CD4-positive, CD25-positive, alpha-beta regulatory T cell (primary cell): Measurements from ENCODE around the gene KATNB1. TPM values are rescaled to one million over a fixed set of nuclear protein-coding genes. Genes with fewer than 3 reads are reported as not detected.
"Not testable (repeated sequence)": the region's sequence is repeated elsewhere in the genome, so short reads cannot be mapped to it uniquely, and the experiment has no call there.

Experiments
- ATAC-seq, 2 donors: fragments of 150-1000 bp; cut with Tn5 transposase; one replicate each; pipeline ENCODE4 v1.10.0; 2021; ENCODE audit warnings: low read depth in 2 of 2, moderate number of reproducible peaks in 2 of 2, moderate library complexity in 1 of 2
- DNase-seq, 3 donors: peaks; one replicate each; pipeline versions ENCODE4 v3.0.0 to v3.0.0-alpha.2; 2012 to 2022; ENCODE audit warnings: mixed read lengths in 1 of 3
- H3K27ac ChIP-seq: one replicate; pipeline ENCODE4 v1.7.0; 2013; ENCODE audit warnings: mild to moderate bottlenecking, low read length; ENCODE audit not compliant: insufficient read depth, poor library complexity, severe bottlenecking
- H3K27me3 ChIP-seq: one replicate; pipeline ENCODE4 v1.7.0; 2013; ENCODE audit warnings: low read length; ENCODE audit not compliant: control insufficient read depth, insufficient read depth
- H3K36me3 ChIP-seq: one replicate; pipeline ENCODE4 v1.7.0; 2013; ENCODE audit warnings: mild to moderate bottlenecking, low read length, moderate library complexity; ENCODE audit not compliant: control insufficient read depth, insufficient read depth
- H3K4me1 ChIP-seq: 2 replicates; pipeline ENCODE4 v1.7.0; 2013; ENCODE audit warnings: mild to moderate bottlenecking, low read length; ENCODE audit not compliant: insufficient read depth, control insufficient read depth, poor library complexity, severe bottlenecking
- H3K4me3 ChIP-seq: one replicate; pipeline ENCODE4 v1.7.0; 2013; ENCODE audit warnings: low read depth, mild to moderate bottlenecking, low read length, moderate library complexity
- H3K9me3 ChIP-seq, 2 experiments: 1 replicate in 1 of 2; 2 replicates in 1 of 2; pipeline ENCODE4 v1.7.0; 2013; ENCODE audit warnings: low read length in 2 of 2, mild to moderate bottlenecking in 1 of 2, moderate library complexity in 1 of 2; ENCODE audit not compliant: control insufficient read depth in 2 of 2
- H3K27ac Mint-ChIP-seq, 3 donors: one replicate each; pipeline ENCODE4 v1.8.0; 2020 to 2022; ENCODE audit warnings: mild to moderate bottlenecking in 3 of 3, mixed read lengths in 3 of 3, moderate library complexity in 2 of 3
- H3K27me3 Mint-ChIP-seq: one replicate; pipeline ENCODE4 v1.8.0; 2022; ENCODE audit warnings: mild to moderate bottlenecking, mixed read lengths
- H3K36me3 Mint-ChIP-seq: one replicate; pipeline ENCODE4 v1.8.0; 2020; ENCODE audit warnings: mixed read lengths
- H3K4me1 Mint-ChIP-seq, 4 donors: one replicate each; pipeline ENCODE4 v1.8.0; 2020 to 2022; ENCODE audit warnings: mixed read lengths in 4 of 4, mild to moderate bottlenecking in 1 of 4
- H3K4me3 Mint-ChIP-seq, 4 donors: one replicate each; pipeline ENCODE4 v1.8.0; 2020 to 2022; ENCODE audit warnings: mild to moderate bottlenecking in 4 of 4, mixed read lengths in 4 of 4, moderate library complexity in 3 of 4
- H3K9me3 Mint-ChIP-seq, 7 donors: one replicate each; pipeline ENCODE4 v1.8.0; 2020 to 2022; ENCODE audit warnings: mixed read lengths in 7 of 7, mild to moderate bottlenecking in 3 of 7, moderate library complexity in 2 of 7
- polyA plus RNA-seq, 4 donors: library from polyadenylated mRNA; unstranded; fragments of 300-500 nt; fragmentation: Illumina TruSeq; gene quantifications; one replicate each; pipeline ENCODE4 v1.2.3, GENCODE V29; 2021
- total RNA-seq: library from RNA; stranded (reverse); gene quantifications from one replicate; pipeline ENCODE4 v1.2.3, GENCODE V29; 2022

KATNB1 gene
- total and polyA plus RNA-seq, 5 donors from 2014 or later, result 12.8 to 20.3 (median 17.5) TPM

GRCh38 chr16:57729182-57729484 lies 6.4 kb upstream of the KATNB1 start:
- H3K27me3 Mint-ChIP-seq, result no peaks in the 10 kb centered on the region
- Histone ChIP-seq H3K27me3 (no peaks in the 10 kb centered on the region), H3K36me3 (no peaks in the 10 kb centered on the region), H3K27ac (no peak overlapping the region), H3K4me3 (no peak overlapping the region), H3K9me3 (no peaks in the 10 kb centered on the region), H3K4me1 (peaks cover under 1% of the 10 kb centered on the region)
- no peak overlapping the region for H3K4me3 Mint-ChIP-seq
- DNase-seq (no peak), ATAC-seq (no peak)
- peaks cover 0 to 7% (median 0%) of the 10 kb centered on the region in 4 donors for H3K4me1 Mint-ChIP-seq
- H3K36me3 Mint-ChIP-seq, result peaks cover 9% of the 10 kb centered on the region
- H3K9me3 Mint-ChIP-seq, result peaks cover 0 to 6% (median 0%) of the 10 kb centered on the region in 7 donors
- H3K27ac Mint-ChIP-seq, result no peak overlapping the region

DNA sequence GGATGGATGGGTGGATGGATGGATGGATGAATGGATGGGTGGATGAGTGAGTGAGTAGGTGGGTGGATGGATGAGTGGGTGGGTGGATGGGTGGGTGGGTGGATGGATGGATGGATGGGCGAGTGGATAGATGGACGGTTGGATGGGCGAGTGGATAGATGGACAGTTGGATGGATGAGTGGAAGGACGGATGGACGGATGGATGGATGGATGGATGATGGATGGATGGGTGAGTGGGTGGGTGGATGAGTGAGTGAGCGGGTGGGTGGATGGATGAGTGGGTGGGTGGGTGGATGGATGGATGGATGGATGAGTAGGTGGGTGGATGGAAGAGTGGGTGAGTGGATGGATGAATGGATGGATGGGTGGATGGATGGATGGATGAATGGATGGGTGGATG lies 5.7 kb upstream of the KATNB1 start:
- not testable (repeated sequence) for H3K4me1 ChIP-seq, H3K27ac Mint-ChIP-seq, H3K27me3 ChIP-seq, H3K27me3 Mint-ChIP-seq, DNase-seq, H3K9me3 Mint-ChIP-seq, H3K27ac ChIP-seq, H3K9me3 ChIP-seq, ATAC-seq, H3K36me3 ChIP-seq, H3K36me3 Mint-ChIP-seq, H3K4me3 ChIP-seq, H3K4me3 Mint-ChIP-seq
- H3K4me1 Mint-ChIP-seq, result peaks cover 0 to 11% (median under 1%) of the 10 kb centered on the region in 4 donors

- no peak overlapping the region for H3K27ac Mint-ChIP-seq
- peaks cover 0 to 6% (median 0%) of the 10 kb centered on the region in 7 donors for H3K9me3 Mint-ChIP-seq
These were observed 4.5 kb upstream of the KATNB1 start for GRCh38 chr16:57730771-57731730.

GRCh38 chr16:57732037-57732436 lies 3.5 kb upstream of the KATNB1 start:
- Histone ChIP-seq H3K27me3 (no peaks in the 10 kb centered on the region), H3K9me3 (no peaks in the 10 kb centered on the region), H3K27ac (no peak overlapping the region), H3K4me1 (peaks cover 22% of the 10 kb centered on the region), H3K4me3 (no peak overlapping the region), H3K36me3 (no peaks in the 10 kb centered on the region)
- Mint-ChIP-seq H3K4me3 (peak overlapping the region in 1 of 4 donors; percentile 12), H3K4me1 (peaks cover 0 to 32% (median 13%) of the 10 kb centered on the region in 4 donors), H3K9me3 (peaks cover 0 to 6% (median 0%) of the 10 kb centered on the region in 7 donors), H3K36me3 (peaks cover 9% of the 10 kb centered on the region), H3K27ac (no peak overlapping the region), H3K27me3 (peaks cover 6% of the 10 kb centered on the region)
- DNase-seq, result no peak
- no peak for ATAC-seq

More at GRCh38 chr16:57730771-57731730, 4.5 kb upstream of the KATNB1 start:
- ATAC-seq, result no peak
- H3K4me3 Mint-ChIP-seq, result peak overlapping the region in 1 of 4 donors; percentile 50
- no peaks in the 10 kb centered on the region for H3K27me3 ChIP-seq
- H3K9me3 ChIP-seq, result no peaks in the 10 kb centered on the region
- peaks cover 6% of the 10 kb centered on the region for H3K27me3 Mint-ChIP-seq
- no peak for DNase-seq
- H3K4me1 Mint-ChIP-seq, result peaks cover 0 to 22% (median 5%) of the 10 kb centered on the region in 4 donors
- no peaks in the 10 kb centered on the region for H3K36me3 ChIP-seq
- H3K4me3 ChIP-seq, result no peak overlapping the region
- H3K4me1 ChIP-seq, result peaks cover 13% of the 10 kb centered on the region
- H3K36me3 Mint-ChIP-seq, result peaks cover 9% of the 10 kb centered on the region
- H3K27ac ChIP-seq, result no peak overlapping the region

DNA sequence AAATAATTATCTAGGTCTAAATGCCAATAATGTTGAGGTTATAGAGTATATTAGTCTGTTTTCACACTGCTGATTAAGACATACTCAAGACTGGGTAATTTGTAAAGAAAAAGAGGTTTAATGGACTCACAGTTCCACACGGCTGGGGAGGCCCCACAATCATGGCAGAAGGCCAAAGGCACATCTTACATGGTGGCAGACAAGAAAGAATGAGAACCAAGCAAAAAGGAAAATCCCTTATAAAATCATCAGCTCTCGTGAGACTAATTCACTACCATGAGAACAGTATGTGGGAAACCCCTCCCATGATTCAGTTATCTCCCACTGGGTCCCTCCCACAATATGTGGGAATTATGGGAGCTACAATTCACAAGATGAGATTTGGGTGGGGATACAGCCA lies 2.9 kb upstream of the KATNB1 start:
- Histone ChIP-seq H3K9me3 (no peaks in the 10 kb centered on the region), H3K27me3 (no peaks in the 10 kb centered on the region), H3K36me3 (no peaks in the 10 kb centered on the region), H3K4me1 (peaks cover 23% of the 10 kb centered on the region), H3K4me3 (no peak overlapping the region), H3K27ac (no peak overlapping the region)
- H3K4me1 Mint-ChIP-seq, result peaks cover 0 to 38% (median 16%) of the 10 kb centered on the region in 4 donors
- H3K27ac Mint-ChIP-seq, result no peak overlapping the region
- peak overlapping the region; percentile 12 to 75 (median 67) for H3K4me3 Mint-ChIP-seq
- H3K9me3 Mint-ChIP-seq, result peaks cover 0 to 6% (median 0%) of the 10 kb centered on the region in 7 donors
- ATAC-seq (no peak), DNase-seq (no peak)
- H3K27me3 Mint-ChIP-seq, result peaks cover 6% of the 10 kb centered on the region
- peaks cover 9% of the 10 kb centered on the region for H3K36me3 Mint-ChIP-seq

DNA sequence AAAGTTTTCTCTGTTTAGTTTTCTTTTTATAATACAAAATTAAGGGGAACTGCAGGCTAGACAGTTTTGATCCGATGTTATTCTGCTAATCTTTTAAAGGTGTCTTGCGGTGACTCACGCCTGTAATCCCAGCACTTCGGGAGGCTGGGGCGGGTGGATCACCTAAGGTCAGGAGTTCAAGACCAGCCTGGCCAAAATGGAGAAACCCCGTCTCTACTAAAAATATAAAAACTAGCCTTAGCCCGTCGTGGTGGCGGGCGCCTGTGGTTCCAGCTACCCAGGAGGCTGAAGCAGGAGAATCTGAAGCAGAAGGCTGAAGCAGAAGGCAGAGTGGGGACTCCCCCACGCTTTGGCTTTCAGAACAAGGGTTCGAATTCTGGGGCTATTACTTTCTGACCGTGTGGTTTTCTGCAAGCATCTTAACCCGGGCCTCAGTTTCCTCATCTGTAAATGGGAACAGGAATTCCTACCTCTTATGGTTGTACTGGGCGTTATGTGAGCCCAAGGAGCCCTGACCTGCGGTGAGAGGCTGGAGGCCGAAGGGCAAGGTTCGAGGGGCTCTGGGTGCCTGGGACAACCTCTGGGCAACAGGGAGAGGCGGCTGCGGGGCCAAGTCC lies 1.2 kb upstream of the KATNB1 start:
- peaks cover 23% of the 10 kb centered on the region for H3K4me1 ChIP-seq
- H3K4me3 ChIP-seq, result peak overlapping the region; percentile 89
- ATAC-seq (no peak), DNase-seq (no peak)
- Mint-ChIP-seq H3K36me3 (peaks cover 9% of the 10 kb centered on the region), H3K4me1 (peaks cover 0 to 42% (median 17%) of the 10 kb centered on the region in 4 donors), H3K27ac (peak overlapping the region; percentile 74 to 98 (median 97)), H3K9me3 (peaks cover 0 to 6% (median 0%) of the 10 kb centered on the region in 7 donors), H3K4me3 (peak overlapping the region; percentile 90 to 99 (median 98)), H3K27me3 (peaks cover 6% of the 10 kb centered on the region)
- H3K9me3 ChIP-seq, result no peaks in the 10 kb centered on the region
- H3K27ac ChIP-seq, result peak overlapping the region; percentile 76
- no peaks in the 10 kb centered on the region for H3K36me3 ChIP-seq
- H3K27me3 ChIP-seq, result no peaks in the 10 kb centered on the region

DNA sequence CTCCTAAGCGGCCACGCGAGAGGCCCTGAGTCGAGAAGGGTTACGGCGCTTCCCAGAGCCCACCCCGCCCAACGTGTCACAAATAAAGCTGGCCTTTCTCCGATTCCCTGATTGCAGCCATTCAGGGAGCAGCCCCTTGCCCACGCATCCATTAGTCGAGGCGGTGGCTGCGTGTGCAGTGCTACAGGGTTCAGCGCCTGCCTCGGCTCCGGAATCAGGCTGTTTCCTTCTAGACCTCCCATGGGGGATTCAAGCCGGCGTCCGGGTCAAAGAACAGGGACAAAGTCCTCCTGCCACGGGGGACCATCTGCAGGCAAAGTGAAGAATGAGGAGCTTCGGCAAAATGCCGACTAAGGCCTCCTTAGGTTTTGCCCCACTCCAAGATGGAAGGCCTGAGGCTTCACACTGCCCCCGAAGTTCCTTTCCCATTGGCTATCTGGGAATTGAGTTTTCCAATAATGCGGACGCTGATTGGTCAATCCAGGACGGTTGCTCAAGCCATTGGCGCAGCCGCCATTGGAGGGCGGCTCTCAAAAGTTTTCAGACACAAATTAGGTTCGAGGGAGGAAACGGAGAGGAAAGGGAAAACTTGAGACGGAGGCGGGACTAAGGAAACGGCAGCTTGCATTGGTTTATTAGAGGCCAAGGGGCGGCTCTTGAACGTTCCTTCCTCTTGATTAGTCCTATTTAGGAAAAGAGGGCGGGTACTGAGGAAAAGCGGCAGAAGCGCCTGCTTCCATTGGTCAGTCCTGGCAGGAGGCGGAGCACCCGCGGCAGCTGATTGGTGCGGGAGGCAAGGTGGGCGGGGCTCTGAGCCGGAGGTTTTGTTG lies 430 bp upstream of the KATNB1 start:
- H3K4me3 Mint-ChIP-seq, result peak overlapping the region; percentile 90 to 99 (median 98)
- H3K27me3 Mint-ChIP-seq, result peaks cover 6% of the 10 kb centered on the region
- Histone ChIP-seq H3K27me3 (no peaks in the 10 kb centered on the region), H3K27ac (peak overlapping the region; percentile 79), H3K36me3 (no peaks in the 10 kb centered on the region), H3K9me3 (no peaks in the 10 kb centered on the region), H3K4me3 (peak overlapping the region; percentile 89), H3K4me1 (peaks cover 23% of the 10 kb centered on the region)
- peak; percentile 98 to 100 (median 99) for DNase-seq
- H3K4me1 Mint-ChIP-seq, result peaks cover 0 to 42% (median 17%) of the 10 kb centered on the region in 4 donors
- H3K36me3 Mint-ChIP-seq, result peaks cover 9% of the 10 kb centered on the region
- H3K27ac Mint-ChIP-seq, result peak overlapping the region; percentile 97 to 98 (median 98)
- peaks cover 0 to 6% (median 0%) of the 10 kb centered on the region in 7 donors for H3K9me3 Mint-ChIP-seq
- ATAC-seq, result peak; percentile 90 to 92
